GM13977 (cell line): ENCODE data around the gene EHMT1.
A peak's percentile ranks its signal among the peaks of the same experiment; 100 is the strongest.
"Not testable (repeated sequence)": the region's sequence is repeated elsewhere in the genome, so short reads cannot be mapped to it uniquely, and the experiment has no call there.

ENCODE experiments used
- DNase-seq: peaks from one replicate; pipeline ENCODE4 v3.0.0; 2012; ENCODE audit warnings: low spot score
- CTCF ChIP-seq: IDR thresholded peaks from 2 replicates; pipeline ENCODE4 v1.5.1; 2012; ENCODE audit warnings: mild to moderate bottlenecking, control low read depth; ENCODE audit not compliant: insufficient read depth; ENCODE audit errors: extremely low read depth, missing control alignments
- in situ Hi-C: fragments of 300-500 bp; cut with MboI; formaldehyde crosslinking; loops from one replicate; pipeline ENCODE4 v1.12.0; 2022; ENCODE audit warnings: low sequenced_read_pairs, low pct_unique_long_range_greater_than_20kb, mixed read lengths, inconsistent platforms; ENCODE audit not compliant: unreplicated experiment

The EHMT1 gene

DNA sequence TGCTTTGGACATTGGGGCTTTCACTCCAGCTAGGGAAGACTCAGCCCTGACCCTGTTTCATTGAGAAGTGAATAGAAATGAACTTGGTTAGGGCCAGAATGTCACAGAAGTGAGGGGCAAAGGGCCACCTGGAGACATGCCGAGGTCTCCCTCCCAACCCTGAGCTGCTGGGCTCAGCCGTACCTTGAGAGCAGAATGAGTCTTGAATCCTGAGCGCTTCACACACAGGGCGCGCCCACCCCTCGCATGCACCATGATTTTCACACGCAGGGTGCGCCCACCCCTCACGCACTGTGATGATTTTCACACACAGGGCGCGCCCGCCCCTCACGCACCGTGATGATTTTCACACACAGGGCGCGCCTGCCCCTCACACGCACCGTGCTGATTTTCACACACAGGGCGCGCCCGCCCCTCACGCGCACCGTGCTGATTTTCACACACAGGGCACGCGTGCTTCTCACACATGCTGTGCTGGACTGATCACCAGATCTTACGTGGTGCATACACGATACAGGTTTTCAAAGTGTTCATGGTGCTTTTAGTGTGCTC, 99.0 kb downstream of the EHMT1 start:
- no peak for DNase-seq
- in situ Hi-C loops: no loop called here
- no peak for TF ChIP-seq CTCF

- TF ChIP-seq CTCF: no peak
- no peak for DNase-seq
- in situ Hi-C loops: no loop called here
These were observed 100.4 kb downstream of the EHMT1 start for GRCh38 chr9:137719194-137719593.

- in situ Hi-C loops: no loop called here
- no peak for TF ChIP-seq CTCF
- DNase-seq: no peak
These were observed 101.8 kb downstream of the EHMT1 start for GRCh38 chr9:137720571-137721110.

GRCh38 chr9:137721479-137721878, 102.7 kb downstream of the EHMT1 start:
- no peak for DNase-seq
- in situ Hi-C loops: no loop called here
- TF ChIP-seq CTCF: no peak

DNA sequence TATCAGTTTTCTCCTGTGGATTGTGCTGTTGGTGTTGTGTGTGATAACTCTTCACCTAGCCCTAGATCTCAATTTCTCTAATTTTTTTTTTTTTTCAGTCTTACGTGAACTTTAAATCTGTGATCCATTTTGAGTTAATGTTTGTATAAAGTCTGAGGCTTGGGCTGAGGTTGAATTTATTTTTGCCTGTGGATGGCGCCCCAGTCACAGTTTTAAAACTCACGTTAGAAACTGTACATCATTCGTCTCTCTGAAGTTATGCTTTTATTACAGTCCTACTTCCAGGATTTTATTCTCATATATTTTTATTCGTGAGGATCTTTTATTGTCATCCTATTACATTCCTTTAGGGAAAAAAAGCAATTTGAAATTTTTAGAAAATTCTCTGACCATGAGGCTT, 103.1 kb downstream of the EHMT1 start:
- TF ChIP-seq CTCF: peak; percentile 13
- no peak for DNase-seq
- in situ Hi-C loops: no loop called here

GRCh38 chr9:137722481-137722880, 103.7 kb downstream of the EHMT1 start:
- in situ Hi-C loops: no loop called here
- DNase-seq: no peak
- no peak for TF ChIP-seq CTCF

DNA sequence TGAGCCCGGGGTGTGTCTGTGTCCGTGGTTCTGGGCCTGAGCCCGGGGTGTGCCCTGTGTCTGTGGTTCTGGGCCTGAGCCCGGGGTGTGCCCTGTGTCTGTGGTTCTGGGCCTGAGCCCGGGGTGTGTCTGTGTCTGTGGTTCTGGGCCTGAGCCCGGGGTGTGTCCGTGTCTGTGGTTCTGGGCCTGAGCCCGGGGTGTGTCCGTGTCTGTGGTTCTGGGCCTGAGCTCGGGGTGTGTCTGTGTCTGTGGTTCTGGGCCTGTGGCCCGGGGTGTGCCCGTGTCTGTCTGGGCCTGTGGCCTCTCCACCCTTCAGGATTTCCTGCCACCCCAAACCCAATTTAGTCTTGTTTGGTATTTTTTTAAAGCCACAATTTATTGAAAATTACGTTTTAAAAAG, 104.6 kb downstream of the EHMT1 start:
- in situ Hi-C loops: not testable (repeated sequence)

More for the DNA sequence above, 104.6 kb downstream of the EHMT1 start:
- DNase-seq: not testable (repeated sequence)
